GF-D8 (cell line): ENCODE results near the gene TMEM30B.

Source experiments
- DNase-seq: peaks from one replicate; lab custom pipeline; 2025; lab: John Stamatoyannopoulos, UW

The TMEM30B gene

DNA sequence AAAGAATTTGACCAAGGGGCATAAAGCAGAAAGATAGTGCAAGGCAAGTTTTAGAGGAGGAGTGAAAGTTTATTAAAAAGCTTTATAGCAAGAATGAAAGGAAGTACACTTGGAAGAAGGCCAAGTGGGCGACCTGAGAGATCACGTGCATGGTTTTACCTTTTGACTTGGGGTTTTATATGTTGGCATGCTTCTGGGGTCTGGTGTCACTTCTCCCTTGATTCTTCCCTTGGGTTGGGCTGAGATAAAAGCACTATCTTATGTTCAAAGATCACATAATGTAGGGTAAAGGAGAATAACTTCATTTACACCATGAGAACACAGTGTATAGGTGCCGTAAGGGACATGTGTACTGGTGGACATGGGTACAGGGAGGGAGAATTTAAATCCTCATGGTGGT is 17.7 kb upstream of the TMEM30B start:
- DNase-seq, result no peak

DNA sequence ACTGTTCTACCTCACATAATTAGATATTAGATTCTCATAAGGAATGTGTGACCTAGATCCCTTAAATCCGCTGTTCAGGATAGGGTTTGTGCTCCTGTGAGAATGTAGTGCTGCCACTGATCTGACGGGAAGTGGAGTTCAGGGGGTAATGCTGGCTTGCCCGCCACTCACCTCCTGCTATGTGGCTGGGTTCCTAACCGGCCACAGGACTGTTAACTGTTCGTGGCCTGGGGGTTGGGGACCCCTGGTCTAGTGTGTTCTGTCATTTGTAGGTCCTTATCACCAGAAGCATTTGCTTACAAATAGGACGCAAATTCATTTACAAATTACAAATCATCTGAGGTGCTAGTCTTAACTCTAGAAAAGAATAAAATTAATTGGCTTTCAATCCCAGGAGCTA is 16.4 kb upstream of the TMEM30B start:
- no peak for DNase-seq

DNA sequence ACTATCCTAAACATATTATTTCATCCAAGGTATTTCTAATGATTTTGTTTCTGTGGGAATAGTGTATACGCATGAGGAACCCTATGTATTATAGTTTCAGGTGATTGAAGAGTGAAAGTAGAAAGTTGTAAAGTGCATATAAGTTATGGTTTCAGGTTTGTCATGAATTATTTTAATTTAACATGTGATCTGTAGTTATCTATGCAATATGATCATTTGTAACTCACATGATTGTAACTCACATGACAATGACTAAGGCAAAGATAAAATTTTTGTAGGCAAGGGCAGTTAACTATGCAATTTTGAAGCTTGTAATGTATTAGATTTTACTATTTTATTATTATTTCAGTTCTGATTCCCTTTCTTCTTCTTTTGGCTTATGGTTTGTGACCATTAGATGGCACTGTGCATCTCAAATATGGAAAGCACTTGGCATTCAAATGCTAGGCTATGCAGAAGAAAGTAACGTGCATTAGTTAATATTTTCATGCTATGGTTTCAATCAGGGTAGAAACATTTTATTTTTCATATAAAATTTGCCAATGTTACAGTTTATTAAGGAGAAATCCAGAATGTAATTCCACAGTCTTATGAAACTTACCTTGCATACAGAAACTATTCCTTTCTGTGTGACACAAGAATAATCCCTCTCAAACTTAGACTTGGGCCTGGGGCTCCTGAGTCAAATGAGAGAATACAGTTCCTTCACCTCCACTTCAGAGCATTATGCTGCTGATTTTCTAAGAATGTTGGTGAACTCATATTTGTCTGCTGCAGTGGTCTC is 15.8 kb upstream of the TMEM30B start:
- no peak for DNase-seq

DNA sequence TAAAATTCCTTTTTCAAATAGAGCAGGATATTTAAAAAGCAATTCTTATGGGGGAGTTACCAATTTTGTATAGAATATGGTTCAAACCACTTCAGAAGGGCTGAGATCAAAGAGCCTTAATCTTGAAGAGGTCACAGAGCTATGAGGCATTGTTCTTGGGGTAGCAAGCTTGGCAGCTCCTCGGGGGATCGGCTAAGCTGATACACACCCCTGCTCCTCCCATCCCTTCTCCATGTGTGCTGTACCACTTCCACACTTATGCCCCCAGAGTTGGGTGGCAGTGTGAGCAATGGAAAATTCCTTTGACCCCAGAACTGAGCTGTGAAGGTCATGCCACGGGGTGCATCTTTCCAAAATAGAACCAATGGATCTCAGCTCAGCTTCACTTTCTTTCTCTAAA is 15.0 kb upstream of the TMEM30B start:
- DNase-seq, result no peak

- DNase-seq, result no peak
Measured at GRCh38 chr14:61290701-61291100, 9.6 kb upstream of the TMEM30B start.

DNA sequence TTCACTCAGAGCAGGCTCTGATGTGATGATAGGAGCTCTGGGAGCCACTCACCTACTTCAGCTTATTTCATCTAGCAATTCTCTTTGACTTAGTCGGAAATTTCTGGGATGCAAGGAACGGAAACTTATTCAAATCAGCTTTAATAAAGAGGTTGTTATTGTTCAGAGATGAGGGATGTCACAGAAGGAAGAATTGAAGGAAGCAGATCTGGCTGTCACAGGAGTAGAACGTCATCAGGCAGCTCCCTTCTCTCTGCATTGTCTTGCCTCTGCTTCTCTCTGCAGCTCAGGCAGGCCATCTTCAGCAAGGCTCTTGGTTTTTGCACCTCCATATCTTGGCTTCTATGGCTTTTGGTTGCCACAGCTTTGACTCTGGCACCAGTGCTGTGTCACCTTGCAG is 7.6 kb upstream of the TMEM30B start:
- DNase-seq, result no peak

DNA sequence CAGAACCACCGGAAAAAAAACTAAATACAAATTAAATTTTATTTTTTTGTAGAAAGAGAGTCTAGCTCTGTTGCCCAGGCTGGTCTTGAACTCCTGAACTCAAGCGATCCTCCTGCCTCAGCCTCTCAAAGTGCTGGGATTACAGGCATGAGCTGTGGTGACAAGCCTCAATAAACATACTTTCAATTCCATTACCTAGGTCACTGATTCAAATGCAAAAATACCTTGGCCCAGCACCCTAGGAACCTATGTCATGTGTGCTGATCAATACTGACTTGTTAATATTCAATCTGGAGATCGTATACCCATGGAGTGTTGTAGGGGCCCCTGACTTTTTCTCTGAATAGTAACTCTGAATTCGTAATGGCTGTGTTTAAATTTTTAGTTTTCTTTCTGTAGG is 7.1 kb upstream of the TMEM30B start:
- DNase-seq, result no peak

- DNase-seq, result no peak
Measured at GRCh38 chr14:61287196-61287595, 6.1 kb upstream of the TMEM30B start.

GRCh38 chr14:61285364-61285763 is 4.2 kb upstream of the TMEM30B start:
- no peak for DNase-seq

DNA sequence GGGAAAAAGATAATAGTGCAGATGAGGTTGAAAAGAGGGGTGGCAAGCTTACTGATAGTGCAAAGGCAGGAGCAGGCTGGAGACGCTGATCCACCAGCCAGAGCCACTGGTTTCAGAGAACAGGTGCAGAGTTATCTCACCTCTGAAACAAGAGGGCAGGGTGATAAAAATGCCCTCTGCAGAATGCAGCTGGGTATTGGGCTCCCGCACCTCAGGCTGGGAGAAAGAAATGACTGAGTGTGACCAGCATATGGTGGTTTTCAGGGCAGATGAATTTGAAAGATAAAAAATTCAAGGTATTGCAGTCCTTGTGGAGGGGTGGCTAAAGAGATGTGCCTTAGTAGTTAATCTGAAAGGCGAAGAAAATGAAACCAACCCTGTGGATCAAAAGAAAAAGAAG is 2.9 kb upstream of the TMEM30B start:
- no peak for DNase-seq

- DNase-seq, result no peak
Measured at GRCh38 chr14:61282746-61283145, 1.6 kb upstream of the TMEM30B start.

GRCh38 chr14:61281948-61282275 is 774 bp upstream of the TMEM30B start:
- DNase-seq, result no peak

DNA sequence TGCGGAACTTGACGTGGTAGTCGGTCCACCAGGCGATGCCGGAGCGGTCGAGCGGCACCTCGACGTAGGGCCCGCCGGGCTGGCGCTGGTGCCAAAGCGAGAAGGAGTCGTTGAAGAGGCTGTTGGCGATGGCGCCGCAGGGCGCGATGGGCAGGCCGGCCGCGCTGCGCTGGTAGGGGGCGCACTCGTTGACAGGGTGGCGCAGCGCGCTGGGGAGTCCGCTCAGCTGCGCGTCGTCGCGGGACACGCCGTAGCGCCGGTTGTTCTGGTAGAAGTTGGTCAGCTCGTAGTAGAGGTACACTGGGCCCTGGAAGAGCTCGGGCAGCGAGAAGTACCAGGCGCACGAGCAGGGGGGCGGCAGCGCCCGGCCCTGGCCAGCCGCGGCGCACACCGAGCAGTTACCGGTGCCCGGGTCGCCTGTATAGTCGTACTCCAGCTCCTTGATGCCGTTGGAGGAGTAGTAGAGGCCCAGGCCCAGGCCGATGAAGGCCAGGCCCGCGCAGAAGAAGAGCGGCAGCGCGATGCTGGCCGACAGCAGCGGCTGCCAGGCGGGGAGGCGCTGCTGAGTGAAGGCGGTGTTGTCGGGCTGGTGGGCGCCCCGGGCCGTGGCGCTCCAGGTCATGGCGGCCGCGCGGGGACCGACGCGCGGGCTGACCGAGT is 482 bp downstream of the TMEM30B start:
- DNase-seq, result no peak

- no peak for DNase-seq
Measured at GRCh38 chr14:61280092-61280525, 1.0 kb downstream of the TMEM30B start.

- DNase-seq, result no peak
Measured at GRCh38 chr14:61279082-61279481, 2.1 kb downstream of the TMEM30B start.

- no peak for DNase-seq
Measured at GRCh38 chr14:61277784-61278183, 3.4 kb downstream of the TMEM30B start.

DNA sequence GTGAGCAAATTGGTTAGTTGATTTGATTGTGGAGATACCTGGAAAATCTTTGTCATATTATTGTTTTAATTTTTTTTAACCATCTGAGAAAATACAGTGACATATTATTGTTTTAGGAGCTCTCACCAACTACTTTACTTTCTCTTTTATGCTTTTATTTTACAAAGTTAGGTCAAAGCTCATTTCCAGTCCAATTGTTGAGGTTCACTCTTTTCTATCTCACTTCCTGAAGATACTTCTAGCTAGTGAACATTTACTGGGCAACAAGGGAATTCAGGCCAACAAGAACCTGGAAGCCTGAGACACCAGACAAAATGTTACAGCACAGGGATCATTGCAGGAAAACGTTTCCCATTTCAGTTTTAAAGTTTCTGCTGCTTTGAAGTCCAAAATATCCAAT is 3.9 kb downstream of the TMEM30B start:
- DNase-seq, result no peak

- no peak for DNase-seq
Measured at GRCh38 chr14:61271552-61271951, 9.6 kb downstream of the TMEM30B start.

DNA sequence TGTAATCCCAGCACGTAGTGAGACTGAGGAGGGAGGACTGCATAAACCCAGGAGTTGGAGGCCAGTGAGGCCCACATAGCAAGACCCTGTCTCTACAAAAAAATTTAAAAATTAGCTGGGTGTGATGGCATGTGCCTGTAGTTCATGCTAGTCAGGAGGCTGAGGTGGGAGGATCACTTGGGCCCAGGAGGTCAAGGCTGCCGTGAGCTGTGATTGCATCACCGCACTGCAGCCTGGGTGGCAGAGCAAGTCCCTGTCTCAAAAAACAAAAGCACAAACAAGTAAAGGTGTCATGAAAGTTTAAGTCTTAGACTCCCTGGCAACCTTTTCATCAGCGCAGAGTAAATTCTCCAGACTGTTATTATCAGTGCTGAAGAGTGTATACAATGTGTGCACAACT is 10.4 kb downstream of the TMEM30B start:
- no peak for DNase-seq

DNA sequence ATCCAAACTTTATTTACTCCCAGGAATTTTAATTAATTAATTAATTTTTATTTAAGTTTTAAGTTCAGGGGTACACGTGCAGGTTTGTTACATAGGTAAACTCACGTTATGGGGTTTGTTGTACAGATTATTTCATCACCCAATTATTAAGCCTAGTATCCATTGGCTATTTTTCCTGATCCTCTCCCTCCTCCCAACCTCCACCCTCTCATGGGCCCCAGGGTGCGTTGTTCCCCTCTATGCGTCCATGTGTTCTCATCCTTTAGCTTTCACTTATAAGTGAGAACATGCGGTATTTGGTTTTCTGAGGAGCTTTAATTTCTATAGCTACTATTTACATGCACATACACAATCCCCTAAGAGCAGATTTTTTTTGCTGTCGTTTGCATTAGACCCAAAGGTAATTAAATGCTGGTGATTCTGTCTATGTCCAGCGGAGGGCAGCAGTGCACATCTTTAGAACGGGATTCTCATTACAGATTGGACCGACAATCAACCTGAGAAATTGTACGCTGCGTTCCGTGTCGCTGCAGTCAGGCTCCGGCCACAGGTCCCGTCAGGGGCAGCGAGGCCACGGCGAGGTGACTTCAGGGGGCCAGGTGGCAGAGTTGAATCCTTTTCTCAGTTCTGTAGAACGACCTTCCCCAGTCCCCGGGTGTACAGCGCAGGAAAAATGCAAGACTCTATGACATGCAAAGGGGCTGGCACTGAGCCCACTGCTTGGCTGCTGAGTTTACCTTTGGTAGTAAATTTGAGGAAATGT is 11.6 kb downstream of the TMEM30B start:
- no peak for DNase-seq

DNA sequence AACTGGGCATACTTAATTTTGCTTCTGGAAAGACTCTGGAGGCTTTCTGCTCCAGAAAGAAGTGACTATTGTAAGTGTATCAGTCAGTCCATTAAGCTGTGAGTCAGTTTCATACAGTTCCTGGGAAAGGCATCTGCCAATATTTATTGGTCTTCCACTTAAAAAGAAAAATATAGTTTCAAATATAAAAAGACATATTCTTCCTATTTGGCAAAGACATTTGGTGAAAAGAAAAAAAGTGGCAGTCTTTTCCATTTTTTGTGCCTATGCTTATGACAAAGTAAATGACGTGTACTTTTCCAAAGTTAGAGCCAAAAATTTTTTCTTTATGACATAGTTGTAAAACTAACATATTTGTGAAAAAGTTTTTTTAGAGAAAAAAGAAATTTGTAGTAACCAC is 12.3 kb downstream of the TMEM30B start:
- no peak for DNase-seq

DNA sequence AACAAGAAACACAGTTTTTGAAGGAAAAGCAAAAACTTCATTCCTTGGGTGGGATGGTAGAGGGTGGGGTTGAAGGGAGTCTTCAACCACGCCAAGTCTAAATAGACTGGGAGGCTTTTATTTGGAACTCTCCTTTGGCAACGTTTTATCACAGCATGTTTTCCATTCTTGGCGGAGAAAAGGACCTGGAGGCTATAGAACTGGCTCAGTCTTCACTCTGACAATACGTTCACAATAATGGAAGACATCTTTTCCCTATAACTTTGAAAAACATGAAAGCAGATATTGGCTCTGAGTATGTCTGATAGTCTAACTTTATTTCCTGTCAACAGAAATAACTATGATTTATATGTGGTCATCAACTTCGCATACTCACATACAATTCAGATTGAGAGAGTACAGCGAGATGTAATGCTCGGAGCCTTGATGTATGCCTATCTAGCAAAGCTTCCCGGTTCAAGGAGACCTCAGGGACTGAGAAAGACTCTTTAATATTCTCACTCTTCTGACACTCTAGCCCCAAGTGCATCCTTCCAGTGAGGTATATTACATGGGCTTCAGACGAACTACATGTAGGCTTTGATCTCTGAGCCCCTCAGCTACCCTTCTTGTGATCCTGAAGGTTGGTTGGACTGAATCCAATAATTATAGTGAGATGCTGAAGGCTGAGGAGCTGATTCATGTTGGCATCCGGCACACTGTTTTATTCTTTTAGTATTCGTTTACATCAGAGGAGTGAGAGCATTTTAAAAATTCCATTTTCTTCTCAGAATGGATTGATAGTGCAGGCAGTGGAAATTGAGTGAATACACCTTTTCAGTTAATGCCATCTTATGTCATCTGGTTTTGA is 14.0 kb downstream of the TMEM30B start:
- no peak for DNase-seq
